Measurements from ENCODE around the gene PTPN2. TPM values are rescaled to one million over a fixed set of nuclear protein-coding genes. Genes with fewer than 3 reads are reported as not detected.
"Not testable (repeated sequence)": the region's sequence is repeated elsewhere in the genome, so short reads cannot be mapped to it uniquely, and the experiment has no call there.

The PTPN2 gene
- total RNA-seq, 1 donor from 2014 or later, result 17.5 TPM

GRCh38 chr18:12774982-12775381 lies 109.1 kb downstream of the PTPN2 start:
- no peak for DNase-seq (ENCODE audit: low read depth, low spot score)

GRCh38 chr18:12773369-12773768 lies 110.7 kb downstream of the PTPN2 start:
- no peak for DNase-seq (ENCODE audit: low read depth, low spot score)

- DNase-seq (ENCODE audit: low read depth, low spot score), result no peak
Measured at GRCh38 chr18:12772111-12772510, 111.9 kb downstream of the PTPN2 start.

- no peak for DNase-seq (ENCODE audit: low read depth, low spot score)
Measured at GRCh38 chr18:12770469-12771219, 113.4 kb downstream of the PTPN2 start.

GRCh38 chr18:12769644-12770440 lies 114.2 kb downstream of the PTPN2 start:
- DNase-seq (ENCODE audit: low read depth, low spot score), result no peak

- DNase-seq (ENCODE audit: low read depth, low spot score), result no peak
Measured at GRCh38 chr18:12769136-12769535, 114.9 kb downstream of the PTPN2 start.

- no peak for DNase-seq (ENCODE audit: low read depth, low spot score)
Measured at GRCh38 chr18:12768625-12769024, 115.4 kb downstream of the PTPN2 start.

- DNase-seq (ENCODE audit: low read depth, low spot score), result no peak
Measured at GRCh38 chr18:12767580-12768155, 116.4 kb downstream of the PTPN2 start.

- no peak for DNase-seq (ENCODE audit: low read depth, low spot score)
Measured at GRCh38 chr18:12766986-12767433, 117.0 kb downstream of the PTPN2 start.

GRCh38 chr18:12765586-12765985 lies 118.5 kb downstream of the PTPN2 start:
- DNase-seq (ENCODE audit: low read depth, low spot score), result no peak

- no peak for DNase-seq (ENCODE audit: low read depth, low spot score)
Measured at GRCh38 chr18:12765126-12765525, 118.9 kb downstream of the PTPN2 start.

GRCh38 chr18:12758566-12758965 lies 125.5 kb downstream of the PTPN2 start:
- DNase-seq (ENCODE audit: low read depth, low spot score), result not testable (repeated sequence)

- DNase-seq (ENCODE audit: low read depth, low spot score), result not testable (repeated sequence)
Measured at GRCh38 chr18:12756619-12757239, 127.3 kb downstream of the PTPN2 start.

- DNase-seq (ENCODE audit: low read depth, low spot score), result not testable (repeated sequence)
Measured at GRCh38 chr18:12755606-12756005, 128.4 kb downstream of the PTPN2 start.

- DNase-seq (ENCODE audit: low read depth, low spot score), result no peak
Measured at GRCh38 chr18:12754511-12754910, 129.5 kb downstream of the PTPN2 start.

GRCh38 chr18:12751891-12752290 lies 132.1 kb downstream of the PTPN2 start:
- DNase-seq (ENCODE audit: low read depth, low spot score), result no peak

GRCh38 chr18:12751503-12751884 lies 132.5 kb downstream of the PTPN2 start:
- no peak for DNase-seq (ENCODE audit: low read depth, low spot score)

GRCh38 chr18:12750715-12751502 lies 133.1 kb downstream of the PTPN2 start:
- DNase-seq (ENCODE audit: low read depth, low spot score), result no peak

- DNase-seq (ENCODE audit: low read depth, low spot score), result no peak
Measured at GRCh38 chr18:12750076-12750714, 133.8 kb downstream of the PTPN2 start.

- DNase-seq (ENCODE audit: low read depth, low spot score), result no peak
Measured at GRCh38 chr18:12749121-12749520, 134.9 kb downstream of the PTPN2 start.

- DNase-seq (ENCODE audit: low read depth, low spot score), result no peak
Measured at GRCh38 chr18:12748671-12749070, 135.4 kb downstream of the PTPN2 start.
